ENCODE data around the gene UFC1. TPM values are rescaled to one million over a fixed set of nuclear protein-coding genes. Genes with fewer than 3 reads are reported as not detected.
A peak's percentile ranks its signal among the peaks of the same experiment; 100 is the strongest.

The UFC1 gene
- total RNA-seq, 1 donor from 2014 or later, result 98.2 TPM

DNA sequence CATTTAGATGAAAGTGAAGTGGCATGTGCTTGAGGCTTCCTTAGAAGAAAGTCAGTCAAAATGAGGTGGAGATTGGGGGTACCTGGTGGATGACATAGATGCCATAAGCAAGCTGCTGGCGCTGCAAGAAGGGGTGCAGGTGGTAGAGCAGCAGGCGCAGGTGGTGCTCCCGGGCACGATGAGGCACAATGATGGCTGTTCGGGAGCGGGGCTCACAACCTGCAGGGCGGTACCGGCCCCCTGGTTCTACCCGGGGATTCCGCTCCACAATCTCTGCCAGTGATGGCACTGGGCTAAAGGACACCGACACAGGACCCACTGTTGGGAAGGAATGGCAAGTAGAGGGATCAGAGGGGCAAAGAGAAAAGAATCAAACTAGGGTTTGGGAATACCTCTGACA, 21.1 kb downstream of the UFC1 start:
- no peak overlapping the region for H3K4me3 Mint-ChIP-seq (ENCODE audit: unreplicated experiment)
- DNase-seq (ENCODE audit: extremely low spot score, unreplicated experiment), result no peak
- H3K9me3 Mint-ChIP-seq (ENCODE audit: unreplicated experiment), result no peaks in the 10 kb centered on the region
- H3K27ac Mint-ChIP-seq (ENCODE audit: unreplicated experiment), result no peak overlapping the region
- TF ChIP-seq, protein P1, sequence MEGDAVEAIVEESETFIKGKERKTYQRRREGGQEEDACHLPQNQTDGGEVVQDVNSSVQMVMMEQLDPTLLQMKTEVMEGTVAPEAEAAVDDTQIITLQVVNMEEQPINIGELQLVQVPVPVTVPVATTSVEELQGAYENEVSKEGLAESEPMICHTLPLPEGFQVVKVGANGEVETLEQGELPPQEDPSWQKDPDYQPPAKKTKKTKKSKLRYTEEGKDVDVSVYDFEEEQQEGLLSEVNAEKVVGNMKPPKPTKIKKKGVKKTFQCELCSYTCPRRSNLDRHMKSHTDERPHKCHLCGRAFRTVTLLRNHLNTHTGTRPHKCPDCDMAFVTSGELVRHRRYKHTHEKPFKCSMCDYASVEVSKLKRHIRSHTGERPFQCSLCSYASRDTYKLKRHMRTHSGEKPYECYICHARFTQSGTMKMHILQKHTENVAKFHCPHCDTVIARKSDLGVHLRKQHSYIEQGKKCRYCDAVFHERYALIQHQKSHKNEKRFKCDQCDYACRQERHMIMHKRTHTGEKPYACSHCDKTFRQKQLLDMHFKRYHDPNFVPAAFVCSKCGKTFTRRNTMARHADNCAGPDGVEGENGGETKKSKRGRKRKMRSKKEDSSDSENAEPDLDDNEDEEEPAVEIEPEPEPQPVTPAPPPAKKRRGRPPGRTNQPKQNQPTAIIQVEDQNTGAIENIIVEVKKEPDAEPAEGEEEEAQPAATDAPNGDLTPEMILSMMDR (IDR thresholded peaks at IDR 0.05), result no peak
- peaks cover 33% of the 10 kb centered on the region for H3K36me3 Mint-ChIP-seq (ENCODE audit: unreplicated experiment)
- H3K4me1 Mint-ChIP-seq (ENCODE audit: unreplicated experiment), result peaks cover 40% of the 10 kb centered on the region
- H3K27me3 Mint-ChIP-seq (ENCODE audit: unreplicated experiment), result no peaks in the 10 kb centered on the region

DNA sequence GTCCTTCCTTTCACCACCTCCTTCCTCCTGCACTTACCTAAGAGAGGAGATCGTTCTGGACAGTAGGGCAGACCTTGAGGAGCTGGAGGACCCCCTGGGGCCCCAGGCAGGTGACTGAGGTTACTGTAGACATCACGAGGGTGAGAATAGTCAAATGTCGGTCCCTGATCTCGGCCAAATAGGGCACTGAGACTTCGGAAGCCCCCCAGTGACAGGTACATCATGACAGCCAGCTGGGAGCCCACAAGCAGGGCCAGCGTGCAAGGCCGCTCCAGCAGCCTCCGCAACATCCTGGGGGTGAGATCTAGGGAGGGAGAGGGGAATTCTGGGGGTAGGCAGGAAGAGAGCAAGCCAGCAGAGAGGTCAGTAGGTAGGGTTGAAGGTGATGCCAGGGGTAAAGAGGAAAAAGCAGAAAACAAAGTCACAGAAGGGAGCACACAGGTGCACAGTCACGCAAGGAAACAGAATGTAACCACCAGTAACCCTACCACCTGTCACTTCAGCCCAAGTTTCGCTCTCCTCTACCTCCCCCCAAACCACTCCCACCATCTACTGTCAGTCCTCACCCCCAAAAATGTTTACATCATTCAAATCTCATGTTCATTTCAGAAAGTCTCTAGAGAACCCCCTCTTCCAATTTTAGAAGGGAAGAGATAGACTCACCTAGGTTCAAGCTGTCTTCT, 22.1 kb downstream of the UFC1 start:
- peak overlapping the region; percentile 100 for H3K4me3 Mint-ChIP-seq (ENCODE audit: unreplicated experiment)
- no peak for DNase-seq (ENCODE audit: extremely low spot score, unreplicated experiment)
- H3K9me3 Mint-ChIP-seq (ENCODE audit: unreplicated experiment), result no peaks in the 10 kb centered on the region
- no peaks in the 10 kb centered on the region for H3K27me3 Mint-ChIP-seq (ENCODE audit: unreplicated experiment)
- TF ChIP-seq, protein P1 (IDR thresholded peaks at IDR 0.05), result no peak
- H3K36me3 Mint-ChIP-seq (ENCODE audit: unreplicated experiment), result peaks cover 31% of the 10 kb centered on the region
- peak overlapping the region; percentile 50 for H3K27ac Mint-ChIP-seq (ENCODE audit: unreplicated experiment)
- peaks cover 40% of the 10 kb centered on the region for H3K4me1 Mint-ChIP-seq (ENCODE audit: unreplicated experiment)

- TF ChIP-seq, protein P1 (IDR thresholded peaks at IDR 0.05), result no peak
- Mint-ChIP-seq H3K36me3 (ENCODE audit: unreplicated experiment) (peaks cover 24% of the 10 kb centered on the region), H3K4me3 (ENCODE audit: unreplicated experiment) (peak overlapping the region; percentile 100), H3K27me3 (ENCODE audit: unreplicated experiment) (no peaks in the 10 kb centered on the region), H3K27ac (ENCODE audit: unreplicated experiment) (peak overlapping the region; percentile 97), H3K9me3 (ENCODE audit: unreplicated experiment) (no peaks in the 10 kb centered on the region), H3K4me1 (ENCODE audit: unreplicated experiment) (peaks cover 40% of the 10 kb centered on the region)
- DNase-seq (ENCODE audit: extremely low spot score, unreplicated experiment), result no peak
Observed at GRCh38 chr1:161176468-161177111, 22.8 kb downstream of the UFC1 start.

DNA sequence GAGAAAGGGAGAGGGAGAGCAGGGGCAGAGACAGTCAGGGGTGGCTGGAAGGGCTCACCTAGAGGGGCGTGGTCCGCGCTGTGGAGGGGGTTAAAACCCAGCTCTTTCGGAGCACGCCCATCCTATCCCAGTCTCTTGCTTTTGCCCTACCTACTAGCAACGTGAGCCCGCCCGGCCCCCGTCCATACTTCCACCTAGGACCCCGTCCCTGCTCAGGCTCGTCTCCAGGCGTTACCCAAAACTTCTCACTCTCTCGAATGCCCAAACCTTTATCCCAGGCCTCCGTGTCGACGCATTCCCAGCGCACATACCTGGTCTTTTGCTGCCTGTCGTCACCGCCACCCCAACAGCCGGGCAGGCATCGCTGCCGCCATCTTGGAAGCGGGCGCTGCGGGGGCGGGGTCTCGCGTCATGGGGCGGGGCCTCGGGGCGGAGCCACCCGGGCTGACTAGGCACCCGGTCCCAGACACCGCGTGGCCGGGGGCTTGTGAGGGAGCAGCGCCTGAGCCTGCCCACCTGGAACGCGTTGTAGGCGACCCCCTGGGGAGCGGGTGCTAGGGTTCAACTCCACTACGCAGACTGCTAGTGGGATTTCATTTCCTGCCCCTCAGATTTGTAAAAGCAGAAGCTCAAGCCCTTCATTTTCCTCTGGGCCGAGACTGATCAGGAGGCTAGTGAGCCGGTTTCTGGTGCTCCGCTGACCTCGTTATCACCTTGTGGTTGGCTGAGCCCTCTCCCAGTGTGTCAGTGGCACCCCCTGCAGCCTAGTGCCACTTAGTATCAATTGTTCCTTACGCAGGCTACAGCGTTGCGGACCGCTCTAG, 23.5 kb downstream of the UFC1 start, which contains the start of gene B4GALT3:
Gene B4GALT3, minus strand, starts transcription at position 396 of the 824 bp plus-strand sequence. CDS start 1,447 bp downstream, outside the sequence.
- Mint-ChIP-seq H3K9me3 (ENCODE audit: unreplicated experiment) (no peaks in the 10 kb centered on the region), H3K36me3 (ENCODE audit: unreplicated experiment) (peaks cover 20% of the 10 kb centered on the region), H3K4me1 (ENCODE audit: unreplicated experiment) (peaks cover 42% of the 10 kb centered on the region), H3K27me3 (ENCODE audit: unreplicated experiment) (no peaks in the 10 kb centered on the region), H3K4me3 (ENCODE audit: unreplicated experiment) (peak within 1 kb of the TSS; percentile 100), H3K27ac (ENCODE audit: unreplicated experiment) (peak within 1 kb of the TSS; percentile 97)
- DNase-seq (ENCODE audit: extremely low spot score, unreplicated experiment), result peak; percentile 96
- TF ChIP-seq, protein P1 (IDR thresholded peaks at IDR 0.05), result no peak

DNA sequence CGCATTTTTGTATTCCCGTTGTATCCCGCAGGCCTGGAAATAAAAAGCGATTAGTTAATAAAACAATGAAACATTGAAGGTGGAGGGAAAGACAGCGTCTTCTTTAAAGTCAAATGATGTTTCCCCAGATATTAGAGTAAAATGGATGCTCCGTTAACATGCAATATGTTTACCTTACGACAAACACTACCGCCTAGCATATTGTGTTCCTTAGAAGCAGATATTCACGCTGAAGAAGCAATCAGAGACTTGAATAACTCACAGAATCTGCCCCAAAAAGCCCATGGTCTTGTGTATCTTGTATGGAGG, 24.1 kb downstream of the UFC1 start:
- H3K4me3 Mint-ChIP-seq (ENCODE audit: unreplicated experiment), result peak overlapping the region; percentile 100

More for the DNA sequence above, 24.1 kb downstream of the UFC1 start:
- Mint-ChIP-seq H3K36me3 (ENCODE audit: unreplicated experiment) (peaks cover 17% of the 10 kb centered on the region), H3K27ac (ENCODE audit: unreplicated experiment) (peak overlapping the region; percentile 97), H3K9me3 (ENCODE audit: unreplicated experiment) (no peaks in the 10 kb centered on the region), H3K27me3 (ENCODE audit: unreplicated experiment) (no peaks in the 10 kb centered on the region), H3K4me1 (ENCODE audit: unreplicated experiment) (peaks cover 41% of the 10 kb centered on the region)
- TF ChIP-seq, protein P1 (IDR thresholded peaks at IDR 0.05), result no peak
- no peak for DNase-seq (ENCODE audit: extremely low spot score, unreplicated experiment)

Measured in osteocyte (in vitro differentiated cells).